Embryonic facial prominence (tissue), 1 donor: Measurements from ENCODE around the gene EXOC3L4.
"Not testable (repeated sequence)": the region's sequence is repeated elsewhere in the genome, so short reads cannot be mapped to it uniquely, and the experiment has no call there.

ENCODE experiments used
- DNase-seq: peaks from one replicate; pipeline ENCODE4 v3.0.0-alpha.2; 2016; ENCODE audit errors: extremely low spot score

The EXOC3L4 gene

DNA sequence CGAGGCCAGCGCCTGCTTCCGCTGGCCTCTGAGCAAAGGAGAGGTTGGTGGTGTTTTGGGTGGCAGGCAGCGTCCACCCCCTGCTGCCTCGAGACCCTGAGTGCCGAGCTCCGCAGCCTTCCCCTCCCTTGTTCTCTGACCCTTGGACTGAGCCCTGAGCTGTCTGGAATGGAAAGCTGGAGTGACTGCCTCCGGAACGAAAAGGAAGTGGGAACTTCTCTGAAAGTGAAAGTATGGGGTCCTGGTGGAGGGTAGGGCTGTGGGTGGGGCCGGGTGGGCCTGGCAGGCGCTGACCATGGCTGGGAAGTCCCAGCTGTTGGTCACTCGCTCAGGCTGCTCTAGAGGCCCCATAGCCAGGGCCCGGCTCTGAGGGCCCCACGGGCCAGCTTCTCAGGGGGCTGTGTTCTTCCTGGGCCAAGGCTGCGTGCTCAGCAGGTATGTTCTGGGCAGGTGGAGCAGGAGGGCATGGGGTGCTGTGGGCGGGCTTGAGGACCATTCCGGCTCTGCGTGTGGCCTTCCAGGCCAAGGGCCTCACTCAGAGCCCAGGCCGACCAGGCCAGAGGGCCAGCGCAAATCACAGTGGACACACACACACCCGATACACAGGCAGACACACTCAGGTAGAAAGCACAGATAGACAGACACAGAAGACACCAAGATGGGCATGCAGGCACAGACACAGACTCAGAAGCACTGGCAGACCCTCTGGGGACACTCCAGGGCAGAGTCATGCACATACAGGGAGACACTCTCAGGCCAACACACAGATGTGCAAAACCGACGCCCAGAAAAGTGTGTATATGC, at the start of gene EXOC3L4:
EXOC3L4 (plus strand) TSS at position 320 of the 804 bp plus-strand sequence. CDS start 5,495 bp downstream, outside the sequence.
- no peak for DNase-seq

DNA sequence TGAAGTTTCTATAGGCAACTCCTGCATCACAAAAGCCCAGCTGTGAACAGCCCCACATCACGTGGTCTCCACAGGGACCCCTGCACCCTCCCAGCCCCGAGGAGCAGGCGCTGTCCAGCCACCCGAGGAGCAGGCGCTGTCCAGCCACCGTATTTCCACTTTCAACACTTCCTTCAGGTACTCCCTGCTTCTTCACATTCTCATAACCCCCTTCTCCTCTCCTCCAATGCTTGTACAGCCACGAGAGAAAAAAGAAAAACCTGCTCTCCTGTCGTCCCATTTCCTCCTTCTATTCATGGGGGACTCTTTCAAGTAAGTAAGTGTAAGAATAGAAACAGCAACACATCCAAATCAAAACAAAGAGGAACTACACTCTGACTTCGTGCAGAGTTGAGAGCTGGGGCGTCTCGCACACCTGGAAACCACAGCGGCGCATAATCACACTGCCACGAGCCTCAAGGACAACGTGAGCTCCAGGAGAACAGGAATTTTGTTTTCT, 49.1 kb upstream of the EXOC3L4 start:
- DNase-seq: no peak

DNA sequence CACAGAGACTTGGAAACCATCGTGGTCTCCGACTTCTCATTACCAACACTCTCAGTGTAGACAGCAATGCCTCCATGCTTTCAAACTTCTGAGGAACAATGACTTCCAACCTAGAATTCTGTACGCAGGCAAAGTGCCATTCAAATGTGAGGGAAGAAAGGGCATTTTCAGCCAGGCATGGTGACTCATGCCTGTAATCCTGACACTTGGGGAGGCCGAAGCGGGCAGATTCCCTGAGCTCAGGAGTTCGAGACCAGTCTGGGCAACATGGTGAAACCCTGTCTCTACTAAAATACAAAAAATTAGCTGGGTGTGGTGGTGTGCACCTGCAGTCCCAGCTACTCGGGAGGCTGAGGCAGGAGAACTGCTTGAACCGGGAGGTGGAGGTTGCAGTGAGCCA, 47.1 kb upstream of the EXOC3L4 start:
- not testable (repeated sequence) for DNase-seq

DNA sequence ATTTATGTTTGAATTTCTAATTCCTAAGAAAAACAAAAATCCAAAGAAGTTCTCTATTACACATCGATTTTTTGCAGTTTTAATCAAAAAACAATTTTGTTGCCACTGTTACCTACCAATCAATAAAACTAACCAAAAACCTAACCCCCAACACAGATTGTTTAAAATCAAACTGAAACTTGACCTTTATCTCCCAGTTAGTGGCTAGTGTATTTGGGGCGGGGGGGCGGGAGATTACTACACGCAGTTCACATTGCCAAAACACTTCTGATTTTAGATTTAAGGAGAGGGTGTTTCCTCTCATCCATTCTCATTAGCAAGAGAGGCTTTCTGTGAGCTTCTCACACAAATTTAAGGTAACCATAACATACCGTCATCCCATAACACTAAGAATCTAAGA, 43.6 kb upstream of the EXOC3L4 start:
- DNase-seq: no peak

DNA sequence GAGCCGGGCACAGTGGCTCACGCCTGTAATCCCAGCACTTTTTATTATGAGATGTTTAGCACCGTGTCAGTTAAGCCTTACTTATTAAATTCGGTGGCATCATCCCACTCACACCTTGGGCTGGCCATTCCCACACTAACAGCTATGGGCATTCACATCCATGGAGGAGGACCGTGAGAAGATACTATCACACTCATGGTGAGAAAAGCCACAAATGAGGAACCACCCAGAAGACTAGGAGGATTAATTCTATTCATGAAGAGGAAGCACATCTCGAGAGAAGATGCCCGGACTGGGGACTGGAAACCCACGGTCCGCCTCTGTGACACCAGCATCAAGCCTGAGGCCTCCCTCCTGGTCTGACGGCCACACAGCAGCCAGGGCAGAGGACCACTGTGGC, 42.1 kb upstream of the EXOC3L4 start:
- DNase-seq: no peak

DNA sequence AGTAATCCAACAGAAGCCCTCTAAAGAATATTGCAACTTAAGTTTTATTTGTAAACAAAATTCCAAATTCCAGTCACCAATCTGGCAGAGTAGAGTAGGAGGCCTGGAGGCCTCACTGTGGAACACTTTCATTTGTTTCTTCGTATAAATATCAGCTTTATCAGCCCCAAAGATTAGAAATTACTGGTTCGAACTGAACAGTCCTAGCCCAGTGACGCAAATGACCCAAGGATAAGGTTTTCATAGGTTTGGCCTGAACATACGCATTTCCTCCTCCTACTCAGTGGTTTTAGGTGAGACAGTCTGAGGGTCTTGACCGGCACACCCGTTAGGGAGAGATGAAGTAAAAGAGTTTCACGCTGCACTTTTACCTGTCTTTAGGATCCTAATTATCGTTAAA, 38.8 kb upstream of the EXOC3L4 start:
- no peak for DNase-seq

DNA sequence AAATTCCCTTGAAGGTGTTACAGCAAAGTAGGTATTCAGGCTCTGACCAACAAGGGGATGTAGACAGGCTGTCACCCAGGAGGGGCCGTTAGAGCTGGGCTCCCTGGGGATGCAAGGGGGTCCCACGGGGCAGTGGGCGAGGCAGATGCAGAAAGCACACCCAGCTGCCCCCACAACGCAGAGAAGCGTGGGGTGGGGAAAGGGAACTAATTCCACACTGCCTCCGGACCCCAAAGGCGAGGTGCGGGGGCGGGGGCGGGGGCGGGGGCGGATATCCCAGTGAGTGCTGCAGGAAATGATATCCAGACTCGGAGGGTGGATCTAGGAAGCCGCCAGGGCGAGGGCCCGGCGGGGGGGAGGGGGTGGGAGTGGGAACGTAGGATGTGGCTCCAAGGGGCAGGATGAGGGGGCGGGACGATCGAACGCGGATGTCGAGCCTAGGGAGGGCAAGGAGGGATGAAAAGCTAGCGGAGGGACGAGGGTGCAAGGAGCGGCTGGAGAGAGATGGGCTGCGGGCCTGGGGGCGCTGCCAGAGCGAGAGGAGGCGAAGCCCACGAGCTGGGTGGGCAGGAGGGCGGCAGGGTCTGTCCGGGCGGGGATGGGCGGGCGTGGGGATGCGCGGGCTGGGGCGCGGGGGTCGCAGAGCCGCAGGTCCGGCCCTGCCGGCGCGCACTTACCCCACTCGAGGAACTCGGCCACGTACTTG, 38.0 kb upstream of the EXOC3L4 start:
- no peak for DNase-seq

DNA sequence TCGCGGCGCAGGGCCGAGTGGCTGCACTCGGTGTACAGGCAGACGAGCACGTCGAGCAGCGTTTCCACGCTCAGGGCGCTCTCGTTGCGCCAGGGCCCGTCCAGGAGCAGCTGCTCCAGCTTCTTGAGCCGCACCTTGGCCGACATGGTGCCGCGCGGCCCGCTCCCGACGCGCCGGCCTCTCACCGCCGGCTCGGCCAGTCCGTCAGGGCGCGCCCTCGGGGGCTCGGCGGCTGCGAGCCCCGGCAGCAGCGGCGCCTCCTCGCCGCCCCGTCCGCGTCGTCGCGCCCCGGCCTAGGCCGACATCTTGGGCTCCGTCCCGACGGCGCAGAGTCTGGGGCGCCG, 37.5 kb upstream of the EXOC3L4 start:
- DNase-seq: no peak

DNA sequence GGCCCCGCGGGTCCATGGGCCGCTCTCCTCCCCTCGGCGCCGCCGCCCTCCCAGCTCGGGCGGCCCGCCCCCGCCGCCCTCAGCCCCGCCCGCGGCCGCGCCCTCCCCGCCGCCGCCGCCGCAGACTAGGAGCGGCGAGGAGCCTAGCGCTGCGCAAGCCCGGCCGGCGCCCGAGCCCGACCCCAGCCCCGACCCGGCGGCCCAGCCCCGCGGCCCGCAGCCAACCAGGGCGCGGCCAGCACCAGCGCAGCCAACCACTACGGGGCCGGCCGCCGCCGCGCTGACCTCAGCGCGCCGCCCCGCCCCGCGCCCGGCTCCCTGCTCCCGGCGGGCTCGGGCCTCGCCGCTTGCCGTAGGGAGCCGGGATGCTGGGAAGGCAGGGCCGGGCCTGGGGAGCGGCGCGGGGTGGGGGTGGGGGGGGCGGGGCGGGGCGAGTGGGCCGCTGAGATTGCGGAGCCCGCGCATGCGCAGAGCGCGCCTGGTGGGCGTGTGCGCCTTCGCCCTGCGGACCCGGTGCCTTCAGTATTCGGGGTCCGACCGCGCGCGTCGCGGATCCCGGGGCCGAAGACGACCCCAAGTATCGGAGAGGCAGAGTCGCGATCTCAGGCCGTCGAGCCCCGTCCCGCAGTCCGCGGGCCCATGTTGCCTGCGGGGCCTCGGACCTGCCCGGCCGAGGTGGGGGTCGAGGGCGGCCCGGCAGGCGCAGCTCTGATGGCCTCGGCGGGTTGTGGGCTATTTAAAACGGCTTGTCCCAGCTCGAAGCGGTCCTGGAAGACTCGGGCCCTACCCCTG, 37.0 kb upstream of the EXOC3L4 start, which contains the start of gene CDC42BPB:
CDC42BPB (minus strand) TSS at position 178 of the 792 bp plus-strand sequence. CDS start 376 bp downstream, outside the sequence.
- peak; percentile 75 for DNase-seq

DNA sequence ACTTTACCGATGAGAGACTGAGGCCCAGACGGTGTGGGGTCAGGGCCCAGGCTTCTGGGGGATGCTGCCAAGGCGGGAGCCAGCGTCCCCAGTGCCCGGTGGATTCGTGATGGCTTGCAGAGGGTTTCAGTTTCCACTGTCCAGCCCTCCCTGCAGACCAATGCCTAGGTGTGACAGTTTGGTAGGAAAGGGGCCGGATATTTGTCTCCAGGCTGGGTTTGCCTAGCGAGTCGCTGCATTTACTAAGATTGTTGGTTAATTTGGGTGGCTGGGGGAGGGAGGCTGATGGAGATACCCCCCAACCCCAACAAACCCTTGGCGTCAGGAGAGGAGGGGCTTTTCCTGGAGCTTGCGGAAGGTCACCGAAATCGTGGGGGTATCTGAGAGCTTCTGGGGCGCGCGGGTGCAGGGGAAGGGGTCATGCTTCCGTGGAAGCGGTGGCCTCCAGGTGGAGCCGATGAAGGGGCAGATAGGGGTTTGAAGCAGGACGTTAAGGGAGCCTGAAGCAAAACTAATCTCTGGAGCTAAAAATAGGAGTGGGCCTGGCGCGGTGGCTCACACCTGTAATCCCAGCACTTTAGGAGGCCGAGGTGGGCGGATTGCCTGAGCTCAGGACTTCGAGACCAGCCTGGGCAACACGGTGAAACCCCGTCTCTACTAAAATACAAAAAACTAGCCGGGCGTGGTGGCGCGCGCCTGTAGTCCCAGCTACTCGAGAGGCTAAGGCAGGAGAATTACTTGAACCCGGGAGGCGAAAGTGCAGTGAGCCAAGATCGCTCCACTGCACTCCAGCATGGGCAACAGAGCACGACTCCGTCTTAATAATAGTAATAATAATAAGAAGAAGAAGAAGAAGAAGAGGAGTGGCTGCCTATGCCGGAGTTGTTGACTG, 36.1 kb upstream of the EXOC3L4 start:
- DNase-seq: no peak

DNA sequence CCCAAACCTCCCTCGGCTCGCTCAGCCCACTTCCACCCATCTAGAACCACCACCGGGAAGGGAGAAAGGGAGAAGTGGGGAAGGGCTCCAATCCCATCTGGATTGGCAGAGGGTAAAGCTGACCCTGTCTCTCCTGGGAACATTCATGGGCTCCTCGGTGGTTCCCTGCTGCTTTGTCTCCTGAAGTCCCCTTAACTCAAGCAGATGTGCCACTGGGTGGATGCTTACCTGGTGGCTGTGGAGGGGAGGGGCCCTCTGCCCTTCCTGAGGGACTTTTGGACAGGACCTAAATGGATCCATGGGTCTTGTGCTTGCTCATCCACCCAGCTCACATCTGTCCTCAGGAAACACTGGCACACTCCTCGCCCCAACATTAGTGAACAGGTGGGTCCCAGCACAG, 35.0 kb upstream of the EXOC3L4 start:
- DNase-seq: no peak

DNA sequence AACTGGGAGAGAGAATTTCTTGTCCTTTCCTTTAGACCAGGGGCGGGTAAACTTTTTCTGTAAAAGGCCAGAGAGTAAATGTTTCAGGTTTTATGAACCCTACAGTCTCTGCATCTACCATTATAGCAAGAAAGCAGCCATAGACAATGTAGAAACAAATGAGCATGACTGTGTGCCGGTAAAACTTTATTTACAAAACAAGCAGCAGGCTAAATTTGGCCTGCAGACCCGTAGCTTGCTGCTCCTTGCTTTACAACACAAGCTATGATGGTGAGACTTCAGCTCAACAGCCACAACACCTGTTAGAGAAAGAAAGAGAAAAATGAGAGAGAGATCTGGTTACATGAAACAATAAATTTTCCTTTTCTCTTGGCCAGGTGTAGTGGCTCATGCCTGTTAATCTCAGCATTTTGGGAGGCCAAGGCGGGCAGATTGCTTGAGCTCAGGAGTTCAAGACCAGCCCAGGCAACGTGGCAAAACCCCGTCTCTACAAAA, 33.0 kb upstream of the EXOC3L4 start:
- DNase-seq: no peak

DNA sequence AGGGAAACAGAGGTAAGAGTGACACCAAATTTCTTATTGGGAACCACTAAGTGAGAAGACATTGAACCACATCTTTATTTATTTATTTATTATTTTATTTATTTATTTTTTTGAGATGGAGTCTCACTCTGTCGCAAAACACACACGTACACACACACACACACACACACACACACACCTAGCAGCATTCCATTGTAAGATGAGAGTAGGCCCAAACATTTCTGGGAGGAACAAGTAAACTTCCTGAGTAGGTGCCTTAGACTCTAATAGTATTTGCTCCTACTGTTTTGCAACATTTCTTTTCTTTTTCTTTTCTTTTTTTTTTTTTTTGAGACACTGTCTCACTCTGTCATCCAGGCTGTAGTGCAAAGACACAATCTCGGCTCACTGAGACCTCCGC, 30.1 kb upstream of the EXOC3L4 start:
- DNase-seq: no peak

DNA sequence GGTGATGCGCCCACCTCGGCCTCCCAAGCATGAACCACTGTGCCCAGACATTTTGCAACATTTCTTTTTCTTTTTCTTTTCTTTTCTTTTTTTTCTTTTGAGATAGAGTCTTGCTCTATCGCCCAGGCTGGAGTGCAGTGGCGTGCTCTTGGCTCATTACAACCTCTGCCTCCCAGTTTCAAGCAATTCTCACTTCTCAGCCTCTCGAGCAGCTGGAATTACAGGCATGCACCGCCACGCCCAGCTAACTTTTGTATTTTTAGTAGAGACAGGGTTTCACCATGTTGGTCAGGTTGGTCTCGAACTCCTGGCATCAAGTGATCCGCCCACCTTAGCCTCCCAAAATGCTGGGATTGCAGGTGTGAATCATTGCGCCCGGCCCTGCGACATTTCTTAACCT, 29.5 kb upstream of the EXOC3L4 start:
- no peak for DNase-seq

DNA sequence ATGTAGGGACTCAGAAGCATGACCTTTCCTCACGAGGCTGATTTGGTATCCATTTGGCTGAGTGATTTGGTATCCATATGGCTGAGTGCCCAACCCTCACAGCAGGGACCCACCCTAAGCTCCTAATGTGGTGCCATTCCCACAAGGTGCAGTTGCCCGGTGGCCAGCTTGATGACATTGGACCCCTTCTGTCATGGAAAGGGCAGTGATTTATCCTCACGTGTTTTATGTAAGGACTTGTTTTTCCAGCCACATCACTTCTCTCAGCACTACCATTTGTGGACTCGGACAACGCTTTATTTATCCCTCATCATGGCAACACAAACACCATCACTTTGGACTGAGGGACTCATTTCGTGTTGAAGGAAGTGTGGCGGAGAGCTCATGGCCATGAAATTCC, 28.7 kb upstream of the EXOC3L4 start:
- DNase-seq: no peak

DNA sequence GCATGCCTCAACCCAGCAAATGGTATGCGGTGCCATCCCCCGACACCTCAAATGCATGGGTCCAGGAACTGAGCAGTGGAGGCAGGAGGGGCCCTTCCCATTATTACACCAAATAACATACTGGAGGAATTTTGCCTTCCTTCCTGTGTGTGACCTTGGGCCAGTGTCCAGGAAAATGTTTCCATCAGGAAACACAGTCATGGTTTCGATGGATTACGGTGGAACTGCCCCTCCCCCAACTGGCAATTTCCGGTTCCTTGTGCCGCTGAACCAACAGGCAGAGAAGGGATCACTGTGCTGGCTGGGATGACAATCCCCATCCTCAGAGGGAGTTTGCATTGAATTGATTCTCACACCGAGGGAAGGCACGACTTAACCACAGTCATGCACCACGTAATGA, 28.1 kb upstream of the EXOC3L4 start:
- DNase-seq: no peak

DNA sequence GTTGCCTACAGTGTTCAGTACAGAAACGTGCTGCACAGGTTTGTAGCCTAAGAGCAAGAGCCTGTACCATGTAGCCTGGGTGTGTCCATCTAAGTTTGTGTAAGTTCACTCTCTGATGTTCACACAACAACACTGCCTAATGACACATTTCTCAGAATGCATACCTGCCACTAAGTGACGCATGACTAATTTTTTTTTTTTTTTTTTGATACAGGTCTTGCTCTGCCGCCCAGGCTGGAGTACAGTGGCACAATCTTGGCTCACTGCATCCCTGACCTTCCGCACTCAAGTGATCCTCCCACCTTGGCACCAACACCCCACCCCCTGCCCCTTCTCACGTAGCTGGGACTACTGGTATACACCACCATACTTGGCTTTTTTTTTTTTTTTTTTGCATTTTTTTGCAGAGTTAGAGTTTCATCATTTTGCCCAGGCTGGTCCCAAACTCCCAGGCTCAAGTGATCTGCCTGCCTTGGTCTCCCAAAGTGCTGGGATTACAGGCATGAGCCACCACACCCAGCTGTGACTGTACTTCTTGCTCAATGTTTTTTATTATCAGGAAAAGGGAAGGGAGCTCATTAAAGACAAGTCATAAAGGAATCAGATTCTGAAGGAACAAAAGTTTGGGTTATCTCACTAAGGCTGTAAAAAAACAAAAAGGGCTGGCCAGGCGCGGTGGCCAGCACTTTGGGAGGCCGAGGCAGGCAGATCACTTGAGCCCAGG, 27.1 kb upstream of the EXOC3L4 start:
- no peak for DNase-seq

DNA sequence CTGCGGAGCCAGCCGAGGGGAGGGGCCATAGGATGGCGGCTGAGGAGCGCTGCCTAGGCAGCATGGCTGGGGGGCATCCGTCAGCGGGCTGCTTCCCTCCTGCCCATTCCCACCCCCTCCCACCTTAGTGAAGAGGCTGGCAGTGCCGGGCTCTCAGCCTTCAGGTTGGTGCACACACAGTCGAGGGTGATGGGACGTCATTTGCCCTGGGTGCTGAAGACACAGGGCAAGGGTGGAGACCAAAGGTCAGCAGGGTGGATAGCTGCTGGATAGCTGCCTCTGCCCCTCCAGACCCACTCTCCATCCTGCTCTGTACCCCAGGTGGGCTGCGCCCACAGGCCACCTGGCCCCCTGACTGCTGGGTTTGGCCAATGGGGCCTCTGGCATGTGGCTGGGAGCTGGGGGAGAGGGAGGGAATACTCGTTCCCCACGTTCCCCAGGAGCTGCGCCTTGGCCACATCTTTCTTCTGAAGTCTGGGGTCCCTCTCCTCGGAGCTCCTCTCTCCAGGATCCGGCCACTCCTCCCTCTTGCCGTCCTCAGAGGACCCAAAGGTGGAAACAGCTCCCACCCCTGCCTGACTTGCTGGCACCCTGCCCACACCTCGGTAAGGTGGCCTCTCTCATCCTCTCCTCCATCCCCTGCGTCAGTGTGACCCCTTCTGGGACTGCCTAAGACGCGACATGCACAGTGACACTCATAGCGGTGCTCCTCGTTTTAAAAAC, 26.0 kb upstream of the EXOC3L4 start:
- DNase-seq: no peak

DNA sequence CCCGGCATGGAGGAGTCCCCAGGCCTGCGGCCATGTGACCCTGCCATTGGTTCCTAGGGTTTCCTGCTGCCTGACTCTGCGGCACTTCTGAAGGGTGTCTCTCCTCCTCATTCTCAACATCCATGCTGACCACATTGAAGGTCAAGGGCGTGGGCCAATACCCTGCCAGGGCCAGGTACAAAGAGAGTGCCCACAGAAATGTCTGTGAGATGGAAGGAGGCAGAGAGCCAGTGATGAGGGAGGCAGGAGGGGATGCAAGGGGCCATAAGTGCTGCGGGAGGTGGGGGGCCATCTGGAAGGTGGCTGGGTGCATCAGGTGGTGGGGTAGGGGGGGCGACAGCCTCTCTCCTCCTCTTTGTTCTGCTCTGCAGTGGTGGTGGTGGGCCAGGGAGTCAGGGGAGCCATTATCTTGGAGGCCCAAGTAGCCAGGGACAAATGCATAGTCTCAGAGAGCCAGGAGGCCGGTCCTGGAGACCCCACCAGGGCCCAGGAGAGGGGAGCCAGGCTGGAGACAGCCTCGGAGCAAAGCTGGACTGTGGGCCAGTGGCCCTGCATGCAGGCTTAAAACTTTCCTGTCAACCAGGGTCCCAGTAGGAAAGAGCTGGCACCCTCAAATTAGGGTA, 24.2 kb upstream of the EXOC3L4 start:
- DNase-seq: no peak
